ENCODE data around the gene PLCG1.

The PLCG1 gene

DNA sequence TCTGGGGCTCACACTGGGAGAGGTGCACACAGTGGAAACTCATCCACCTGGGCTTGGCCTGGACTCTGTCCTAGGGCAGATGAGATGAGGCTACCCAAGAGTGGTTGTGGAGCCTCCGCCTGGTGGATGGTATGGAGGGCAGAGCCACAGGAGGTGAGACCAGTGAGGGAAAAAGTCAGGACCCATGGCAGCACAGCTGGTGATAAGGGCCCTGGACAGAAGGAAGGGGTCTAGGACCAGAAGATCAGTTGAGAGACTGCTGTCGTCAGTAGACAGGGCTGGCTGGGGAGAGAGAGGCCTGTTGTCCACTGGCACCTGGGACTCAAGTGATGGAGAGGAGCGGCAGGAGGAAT, 29.8 kb downstream of the PLCG1 start:
- DNase-seq (ENCODE audit: low read depth), result no peak

DNA sequence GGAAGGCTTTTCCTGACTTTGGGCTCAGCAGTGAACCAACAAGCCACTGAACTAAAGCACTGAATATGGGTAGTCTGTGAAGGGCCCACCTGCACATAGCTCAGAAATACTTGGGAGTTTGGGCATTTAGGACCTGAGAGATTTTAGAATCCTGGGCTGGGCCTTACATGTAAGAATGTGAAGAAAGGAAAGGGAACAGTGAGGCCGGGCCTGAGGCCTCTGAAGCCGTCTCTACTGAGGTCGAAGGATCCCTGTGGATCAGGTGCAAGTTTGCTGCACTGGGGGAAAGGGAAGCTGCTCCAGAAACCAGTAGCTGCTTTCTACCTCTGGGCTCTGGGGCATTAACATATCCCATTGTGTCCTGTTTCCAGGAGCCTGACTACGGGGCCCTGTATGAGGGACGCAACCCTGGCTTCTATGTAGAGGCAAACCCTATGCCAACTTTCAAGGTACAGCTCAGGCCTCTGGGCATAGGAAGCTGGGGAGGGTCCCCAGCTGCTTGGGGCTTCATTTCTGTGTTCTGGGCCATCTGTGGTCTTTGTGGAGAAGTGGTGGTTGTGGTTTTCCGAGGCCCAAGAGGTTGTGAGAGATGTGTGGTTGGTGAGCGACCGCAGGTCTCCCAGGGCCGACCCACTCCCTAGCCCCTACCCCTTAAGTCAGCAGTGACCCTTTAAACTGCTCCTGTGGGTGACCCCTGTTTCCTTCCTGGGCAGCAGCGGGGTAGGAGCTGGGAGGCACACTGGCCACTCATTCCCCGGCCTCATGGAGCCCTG, 30.3 kb downstream of the PLCG1 start:
- DNase-seq (ENCODE audit: low read depth), result no peak

DNA sequence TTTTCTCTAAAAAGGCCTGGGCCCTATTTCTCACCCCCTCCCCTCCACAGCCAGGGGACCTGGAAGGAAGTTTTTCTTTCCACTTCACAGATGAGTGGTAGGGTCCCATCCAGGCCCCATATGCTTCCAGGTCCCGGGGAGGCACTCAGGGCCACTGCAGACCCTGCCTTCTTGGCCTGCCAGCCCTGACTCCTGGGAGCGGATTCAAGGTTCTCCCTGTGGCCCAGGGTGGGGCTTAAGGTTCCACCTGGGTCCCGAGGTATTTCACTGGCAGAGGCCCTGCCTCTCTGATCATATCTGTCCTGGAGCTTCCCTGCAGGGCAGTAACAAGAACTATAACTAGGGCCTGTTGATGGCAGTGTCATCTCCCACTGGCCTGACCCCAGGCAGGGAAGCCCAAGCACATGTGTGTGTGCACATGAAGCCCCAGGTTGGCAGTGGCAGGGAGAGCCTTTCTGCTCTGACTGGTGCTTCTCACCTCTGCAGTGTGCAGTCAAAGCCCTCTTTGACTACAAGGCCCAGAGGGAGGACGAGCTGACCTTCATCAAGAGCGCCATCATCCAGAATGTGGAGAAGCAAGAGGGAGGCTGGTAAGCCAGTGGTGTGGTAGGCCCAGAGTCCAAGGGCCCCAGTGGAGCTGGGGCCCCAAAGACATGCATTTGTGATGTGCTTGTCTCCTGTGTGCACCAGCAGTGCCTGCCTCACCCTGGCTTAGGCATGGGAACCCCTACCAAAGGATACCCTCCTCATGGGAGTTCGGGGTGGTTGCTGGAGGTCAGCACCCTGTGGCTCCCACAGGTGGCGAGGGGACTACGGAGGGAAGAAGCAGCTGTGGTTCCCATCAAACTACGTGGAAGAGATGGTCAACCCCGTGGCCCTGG, 31.2 kb downstream of the PLCG1 start:
- no peak for DNase-seq (ENCODE audit: low read depth)

DNA sequence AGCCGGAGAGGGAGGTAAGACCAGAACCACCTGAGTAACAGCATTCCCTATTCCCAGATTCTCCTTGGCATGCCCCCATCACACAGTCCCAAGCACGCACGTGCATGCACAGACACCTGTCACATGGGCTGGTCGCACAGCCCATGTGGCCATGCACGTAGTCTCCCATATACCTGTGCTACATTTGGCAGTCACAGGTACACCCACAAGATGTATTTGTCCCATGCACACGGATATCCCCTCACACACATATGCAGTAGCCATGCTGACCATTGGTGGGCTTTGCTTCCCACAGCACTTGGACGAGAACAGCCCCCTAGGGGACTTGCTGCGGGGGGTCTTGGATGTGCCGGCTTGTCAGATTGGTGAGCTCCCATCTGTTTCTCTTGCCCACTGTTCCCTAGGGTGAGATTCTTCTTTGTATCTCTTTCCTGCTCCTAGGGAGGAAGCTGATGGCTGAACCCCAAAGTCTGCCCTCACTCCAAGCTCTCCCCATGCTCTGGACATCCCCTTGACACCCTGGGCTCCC, 31.9 kb downstream of the PLCG1 start:
- no peak for DNase-seq (ENCODE audit: low read depth)

DNA sequence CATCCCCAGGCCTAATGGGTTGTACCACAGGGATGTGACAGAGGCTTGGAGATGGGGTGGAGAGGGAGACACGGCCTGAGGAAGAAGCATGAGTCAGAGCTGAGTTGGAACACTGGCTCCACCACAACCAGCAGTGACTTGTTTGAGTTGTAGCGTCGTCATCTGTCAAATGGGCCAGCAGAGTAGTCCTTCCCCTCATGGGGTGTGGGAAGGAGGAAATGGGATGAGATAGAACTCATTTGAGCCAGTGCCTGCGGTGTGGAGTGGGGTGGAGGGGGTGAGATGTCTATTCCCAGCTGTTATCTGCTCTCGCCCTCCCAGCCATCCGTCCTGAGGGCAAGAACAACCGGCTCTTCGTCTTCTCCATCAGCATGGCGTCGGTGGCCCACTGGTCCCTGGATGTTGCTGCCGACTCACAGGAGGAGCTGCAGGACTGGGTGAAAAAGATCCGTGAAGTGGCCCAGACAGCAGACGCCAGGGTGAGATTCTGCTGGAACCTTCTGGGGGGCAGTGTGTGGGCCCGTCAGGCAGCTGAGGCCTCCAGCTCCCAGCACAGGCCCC, 32.5 kb downstream of the PLCG1 start:
- peak; percentile 31 for DNase-seq (ENCODE audit: low read depth)

DNA sequence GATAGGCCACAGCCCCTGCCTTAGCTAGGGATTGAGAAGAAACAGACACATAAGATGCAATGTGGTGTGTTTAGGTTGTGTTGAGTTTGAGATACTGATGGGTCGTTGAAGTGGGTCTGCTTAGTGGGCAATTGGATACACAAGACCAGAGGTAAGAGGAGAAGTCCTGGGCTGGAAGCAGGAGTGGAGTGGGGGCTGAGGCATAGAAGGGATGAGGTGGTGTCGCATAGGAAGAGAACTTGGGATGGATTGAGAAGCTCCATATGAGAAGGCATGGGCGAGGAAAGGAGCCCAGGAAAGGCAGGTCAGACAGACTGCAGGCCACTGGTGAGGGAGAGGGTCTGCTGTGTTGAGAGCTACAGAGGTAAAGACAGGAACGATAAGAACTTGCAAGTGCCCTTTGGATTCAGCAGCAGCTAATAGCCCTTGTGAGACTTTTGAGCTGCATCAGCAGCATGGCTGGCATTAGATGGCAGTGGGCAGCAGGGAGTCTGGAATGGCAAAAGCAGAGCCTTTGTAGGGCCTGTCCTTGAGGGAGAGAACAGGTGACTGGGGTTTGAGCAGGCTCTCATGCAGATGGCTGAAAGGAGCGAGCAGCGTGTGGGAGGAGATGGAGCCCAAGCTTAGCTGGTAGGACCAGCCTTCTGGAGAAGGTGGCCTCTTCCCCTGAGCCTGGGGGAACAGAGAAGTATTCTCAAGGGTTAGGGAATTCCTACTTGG, 33.2 kb downstream of the PLCG1 start:
- DNase-seq (ENCODE audit: low read depth), result no peak

DNA sequence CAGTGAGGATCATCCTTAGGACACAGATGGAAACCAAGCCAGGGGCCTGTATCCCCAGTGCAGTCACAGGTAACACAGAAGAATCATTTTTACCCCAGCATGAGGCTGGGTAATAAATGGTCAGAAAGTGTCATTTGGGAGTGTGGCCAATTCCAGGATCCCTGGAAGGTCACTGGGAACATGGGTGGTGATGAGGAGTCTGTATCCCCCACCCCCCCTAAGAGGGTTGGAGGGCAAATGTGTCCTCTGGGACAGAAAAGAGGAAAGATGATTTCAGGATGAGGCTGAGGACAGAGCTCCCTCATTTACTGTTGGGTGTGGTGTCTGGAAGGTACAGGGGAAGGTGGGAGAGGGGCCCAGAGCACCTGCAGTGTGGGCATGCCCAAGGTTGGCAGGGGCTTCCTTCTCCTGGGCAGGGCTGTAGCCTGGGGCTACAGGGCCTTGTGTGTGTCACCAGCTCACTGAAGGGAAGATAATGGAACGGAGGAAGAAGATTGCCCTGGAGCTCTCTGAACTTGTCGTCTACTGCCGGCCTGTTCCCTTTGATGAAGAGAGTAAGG, 34.5 kb downstream of the PLCG1 start:
- DNase-seq (ENCODE audit: low read depth), result no peak

DNA sequence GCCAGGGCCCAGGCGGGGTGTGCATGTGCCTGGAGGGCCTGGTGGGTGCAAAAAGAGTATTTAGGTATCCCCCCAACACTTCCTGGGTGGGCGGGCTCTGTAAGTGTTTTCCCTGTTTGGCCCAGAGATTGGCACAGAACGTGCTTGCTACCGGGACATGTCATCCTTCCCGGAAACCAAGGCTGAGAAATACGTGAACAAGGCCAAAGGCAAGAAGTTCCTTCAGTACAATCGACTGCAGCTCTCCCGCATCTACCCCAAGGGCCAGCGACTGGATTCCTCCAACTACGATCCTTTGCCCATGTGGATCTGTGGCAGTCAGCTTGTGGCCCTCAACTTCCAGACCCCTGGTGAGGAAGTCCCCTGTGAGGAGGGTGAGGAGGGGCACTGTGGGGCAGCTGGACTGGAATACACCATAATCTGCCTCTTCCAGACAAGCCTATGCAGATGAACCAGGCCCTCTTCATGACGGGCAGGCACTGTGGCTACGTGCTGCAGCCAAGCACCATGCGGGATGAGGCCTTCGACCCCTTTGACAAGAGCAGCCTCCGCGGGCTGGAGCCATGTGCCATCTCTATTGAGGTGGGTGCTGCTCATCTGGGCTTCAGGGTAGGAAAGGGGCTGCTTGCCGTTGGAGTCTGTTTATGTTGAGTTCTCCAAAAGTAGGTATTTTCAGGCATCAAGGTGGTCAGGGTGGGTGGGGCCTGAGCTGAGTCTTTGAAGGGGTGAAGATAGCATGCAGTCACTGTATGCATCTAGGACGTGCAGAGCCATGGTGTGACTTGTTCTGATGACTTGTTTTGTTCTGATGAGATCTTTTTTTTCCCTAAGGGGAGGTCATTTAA, 35.2 kb downstream of the PLCG1 start:
- DNase-seq (ENCODE audit: low read depth), result no peak

DNA sequence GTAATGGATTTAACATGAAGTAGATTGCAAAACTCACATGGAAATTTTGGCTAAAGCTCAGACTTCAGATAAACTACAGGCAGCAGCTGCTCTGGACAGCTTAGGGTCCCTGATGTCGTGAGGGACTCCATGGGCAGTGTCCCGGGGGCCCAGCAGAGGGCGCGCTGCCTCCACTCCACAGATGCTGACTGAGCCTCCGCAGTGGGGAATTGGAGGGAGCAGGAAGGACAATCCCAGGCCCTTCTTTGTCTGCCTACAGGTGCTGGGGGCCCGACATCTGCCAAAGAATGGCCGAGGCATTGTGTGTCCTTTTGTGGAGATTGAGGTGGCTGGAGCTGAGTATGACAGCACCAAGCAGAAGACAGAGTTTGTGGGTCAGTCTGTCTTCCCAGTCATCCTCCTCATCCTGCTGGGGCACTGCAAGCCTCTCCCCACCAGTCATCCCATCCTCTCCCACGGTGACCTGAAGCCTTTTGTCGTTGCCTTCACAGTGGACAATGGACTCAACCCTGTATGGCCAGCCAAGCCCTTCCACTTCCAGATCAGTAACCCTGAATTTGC, 35.9 kb downstream of the PLCG1 start:
- no peak for DNase-seq (ENCODE audit: low read depth)

DNA sequence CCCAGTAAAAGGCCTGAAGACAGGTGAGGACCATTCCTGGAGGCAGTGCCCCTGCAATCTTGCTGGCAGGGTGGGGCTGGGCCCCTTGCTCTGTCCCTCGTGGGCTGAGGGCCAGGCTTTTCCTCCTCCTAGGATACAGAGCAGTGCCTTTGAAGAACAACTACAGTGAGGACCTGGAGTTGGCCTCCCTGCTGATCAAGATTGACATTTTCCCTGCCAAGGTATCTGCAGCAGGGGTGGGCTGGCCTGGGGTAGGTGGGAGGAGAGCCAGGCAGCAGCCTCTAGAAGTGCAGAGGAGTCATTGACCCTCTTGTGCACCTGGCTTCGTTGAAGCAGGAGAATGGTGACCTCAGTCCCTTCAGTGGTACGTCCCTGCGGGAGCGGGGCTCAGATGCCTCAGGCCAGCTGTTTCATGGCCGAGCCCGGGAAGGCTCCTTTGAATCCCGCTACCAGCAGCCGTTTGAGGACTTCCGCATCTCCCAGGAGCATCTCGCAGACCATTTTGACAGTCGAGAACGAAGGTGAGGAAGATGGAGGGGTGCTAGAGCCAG, 36.5 kb downstream of the PLCG1 start:
- DNase-seq (ENCODE audit: low read depth), result no peak

DNA sequence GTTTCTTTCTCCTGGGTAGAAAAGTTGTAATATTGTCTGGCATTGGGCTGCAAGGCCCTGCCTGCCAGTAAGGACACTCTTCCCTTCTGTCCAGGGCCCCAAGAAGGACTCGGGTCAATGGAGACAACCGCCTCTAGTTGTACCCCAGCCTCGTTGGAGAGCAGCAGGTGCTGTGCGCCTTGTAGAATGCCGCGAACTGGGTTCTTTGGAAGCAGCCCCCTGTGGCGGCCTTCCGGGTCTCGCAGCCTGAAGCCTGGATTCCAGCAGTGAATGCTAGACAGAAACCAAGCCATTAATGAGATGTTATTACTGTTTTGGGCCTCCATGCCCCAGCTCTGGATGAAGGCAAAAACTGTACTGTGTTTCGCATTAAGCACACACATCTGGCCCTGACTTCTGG, 37.0 kb downstream of the PLCG1 start:
- DNase-seq (ENCODE audit: low read depth), result no peak

DNA sequence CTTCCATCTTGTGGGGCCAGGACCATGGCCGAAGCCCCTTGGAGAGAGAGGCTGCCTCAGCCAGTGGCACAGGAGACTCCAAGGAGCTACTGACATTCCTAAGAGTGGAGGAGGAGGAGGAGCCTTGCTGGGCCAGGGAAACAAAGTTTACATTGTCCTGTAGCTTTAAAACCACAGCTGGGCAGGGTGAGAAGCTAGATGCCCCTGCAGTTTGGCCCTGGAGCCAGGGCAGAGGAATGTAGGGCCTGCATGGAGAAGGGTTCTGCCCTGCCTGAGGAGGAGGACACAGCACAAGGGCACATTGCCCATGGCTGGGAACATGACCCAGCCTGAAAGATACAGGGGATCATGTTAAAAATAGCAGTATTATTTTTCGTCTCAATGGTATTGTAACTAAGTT, 37.4 kb downstream of the PLCG1 start:
- no peak for DNase-seq (ENCODE audit: low read depth)

DNA sequence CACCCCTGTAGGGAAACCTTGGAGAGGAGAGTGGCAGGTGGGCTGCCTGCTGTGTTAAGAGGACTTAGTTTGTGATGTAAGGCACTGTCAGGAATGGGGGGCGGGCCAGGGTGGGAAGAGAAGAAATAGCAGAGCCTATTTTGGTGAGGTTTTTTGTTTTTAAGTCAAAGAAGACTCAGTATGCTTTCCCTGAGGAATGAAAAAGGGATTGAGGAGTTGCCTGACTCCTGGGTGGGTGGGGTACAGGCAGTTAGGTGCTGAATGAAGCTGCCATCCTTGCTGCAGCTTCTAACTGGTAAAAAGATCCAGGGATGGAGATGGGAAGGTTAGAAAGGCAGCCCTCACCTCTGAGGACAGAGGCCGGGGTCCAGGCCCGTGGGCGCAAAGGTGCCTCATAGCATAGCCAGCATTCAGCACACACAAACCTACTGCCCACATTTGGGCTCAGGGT, 37.9 kb downstream of the PLCG1 start:
- no peak for DNase-seq (ENCODE audit: low read depth)

DNA sequence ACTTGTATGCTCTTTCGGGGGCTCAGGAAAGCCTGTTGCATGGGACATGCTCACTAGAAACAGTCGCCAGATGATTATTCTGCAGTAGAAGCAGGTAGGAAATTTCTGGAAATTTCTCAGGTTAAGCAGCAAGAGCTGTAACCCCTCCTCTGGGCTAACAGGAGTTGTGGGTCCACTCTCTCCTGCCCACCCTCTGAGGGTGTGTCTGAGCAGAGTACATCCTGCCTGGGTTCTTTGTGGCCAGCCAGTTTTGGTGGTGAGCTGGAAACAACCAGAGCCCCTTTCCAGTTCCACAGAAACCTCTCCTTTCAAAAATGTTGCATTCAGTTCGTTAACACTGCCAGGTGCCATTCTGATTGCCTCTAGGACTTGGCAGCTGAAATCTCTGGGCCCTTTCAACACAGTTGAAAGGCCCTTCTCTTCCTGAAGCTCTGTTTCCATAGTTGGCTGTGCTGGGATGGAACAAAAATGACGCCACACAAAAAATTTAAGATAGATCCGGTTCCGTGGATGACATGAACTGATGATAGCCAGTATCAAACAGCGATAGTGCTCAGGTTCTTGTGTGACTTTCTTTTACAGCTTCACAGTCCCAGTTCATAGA, 38.5 kb downstream of the PLCG1 start:
- DNase-seq (ENCODE audit: low read depth), result no peak

DNA sequence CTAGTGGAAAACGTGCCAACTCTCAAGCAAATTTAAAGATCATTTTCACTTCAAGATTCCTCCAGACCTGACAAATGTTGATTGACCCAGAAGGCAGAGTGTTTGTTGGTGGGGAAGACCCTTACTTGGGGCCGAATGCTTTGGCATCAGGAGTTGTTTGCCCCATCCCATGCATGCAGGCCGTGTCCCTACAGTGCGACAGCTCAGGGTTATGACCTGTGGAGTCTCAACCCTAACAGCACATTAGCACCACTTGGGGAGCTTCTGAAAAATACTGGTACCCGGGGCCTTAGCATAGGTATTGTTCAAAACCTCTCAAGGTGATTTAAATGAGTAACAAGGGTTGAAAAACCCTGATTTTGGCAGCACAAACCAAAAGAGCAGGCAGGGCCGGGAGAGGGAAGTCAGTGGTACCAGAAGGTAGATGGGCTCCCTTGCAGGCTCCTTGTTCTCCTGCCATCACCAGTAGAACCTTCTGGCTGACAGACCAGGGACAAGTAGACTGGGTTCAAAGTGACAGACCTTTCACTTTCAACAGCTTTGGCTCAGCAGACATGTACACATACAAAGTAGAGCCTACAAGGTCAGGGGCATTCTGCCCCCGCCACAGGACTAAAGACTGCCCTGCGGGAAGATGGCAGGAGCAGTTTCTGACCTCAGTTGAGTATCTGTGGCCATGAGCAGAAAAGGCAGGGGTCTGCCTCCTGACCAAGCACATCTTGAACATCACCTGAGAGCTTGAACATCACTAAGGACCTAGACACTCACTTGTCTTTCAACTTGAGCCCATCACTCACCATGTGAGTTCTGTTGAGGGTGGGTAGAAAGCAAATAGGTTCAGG, 39.6 kb downstream of the PLCG1 start:
- DNase-seq (ENCODE audit: low read depth), result no peak

DNA sequence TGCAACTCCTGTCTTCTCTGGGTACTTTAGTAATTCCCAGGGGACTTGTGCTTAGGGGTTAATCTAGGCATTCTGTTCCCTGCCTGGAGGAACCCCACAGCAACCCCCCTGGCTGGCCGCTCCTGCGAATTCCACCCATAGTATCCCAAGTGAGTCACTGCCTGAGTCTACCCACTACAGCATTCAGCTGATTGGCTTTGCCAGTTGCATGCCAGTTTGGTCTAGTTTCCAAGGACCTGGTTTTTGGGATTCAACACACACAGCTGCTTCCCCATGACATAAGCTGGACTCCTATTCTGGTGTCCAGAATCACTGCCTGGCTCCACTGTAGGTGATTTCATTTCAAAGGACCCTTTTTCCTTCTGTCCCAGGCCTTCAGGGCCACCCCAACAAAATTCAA, 40.3 kb downstream of the PLCG1 start:
- peak; percentile 95 for DNase-seq (ENCODE audit: low read depth)

DNA sequence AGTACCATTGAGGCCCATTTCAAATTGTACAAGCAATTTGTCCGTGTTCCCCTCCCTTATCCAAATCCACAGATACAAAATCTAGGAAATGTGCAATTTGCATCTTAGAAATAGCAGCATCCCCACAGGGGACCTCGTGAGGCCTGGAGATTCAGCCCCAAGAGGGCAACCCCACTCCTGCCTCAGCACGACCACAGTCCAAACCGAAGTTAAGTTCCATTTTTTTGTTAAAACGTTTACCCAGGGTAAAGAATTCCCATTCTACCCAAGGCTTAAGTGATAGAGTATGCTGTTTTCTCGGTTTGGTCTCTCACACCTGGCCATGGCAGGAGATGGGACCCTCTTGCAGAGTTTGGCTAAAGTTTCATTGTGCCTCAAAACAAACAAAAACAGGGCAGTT, 41.2 kb downstream of the PLCG1 start:
- no peak for DNase-seq (ENCODE audit: low read depth)

DNA sequence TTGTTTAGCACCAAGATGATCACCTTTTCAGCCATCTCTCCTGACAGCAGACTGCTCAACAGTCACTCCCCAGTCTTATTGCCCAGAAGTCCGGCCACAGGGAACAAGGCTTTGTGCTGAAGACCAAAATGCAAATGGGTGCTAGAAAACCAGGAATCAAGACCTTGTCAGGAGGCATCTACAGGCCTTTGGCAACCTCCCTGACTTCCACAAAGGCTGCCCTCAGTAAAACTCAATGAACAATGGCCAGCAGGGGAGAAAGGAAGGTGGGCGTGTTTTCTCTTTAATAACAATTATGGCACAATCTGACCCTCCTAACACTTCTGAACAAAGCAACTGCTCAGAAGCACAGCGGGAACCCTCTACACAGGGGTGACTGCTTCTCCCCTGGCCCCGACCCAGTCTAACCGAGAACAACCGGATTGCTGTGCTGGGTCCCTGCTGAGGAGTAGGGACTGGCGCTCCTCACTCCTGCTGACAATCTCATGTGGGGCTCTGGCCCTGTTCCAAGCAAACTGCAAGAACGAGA, 41.6 kb downstream of the PLCG1 start:
- DNase-seq (ENCODE audit: low read depth), result no peak

DNA sequence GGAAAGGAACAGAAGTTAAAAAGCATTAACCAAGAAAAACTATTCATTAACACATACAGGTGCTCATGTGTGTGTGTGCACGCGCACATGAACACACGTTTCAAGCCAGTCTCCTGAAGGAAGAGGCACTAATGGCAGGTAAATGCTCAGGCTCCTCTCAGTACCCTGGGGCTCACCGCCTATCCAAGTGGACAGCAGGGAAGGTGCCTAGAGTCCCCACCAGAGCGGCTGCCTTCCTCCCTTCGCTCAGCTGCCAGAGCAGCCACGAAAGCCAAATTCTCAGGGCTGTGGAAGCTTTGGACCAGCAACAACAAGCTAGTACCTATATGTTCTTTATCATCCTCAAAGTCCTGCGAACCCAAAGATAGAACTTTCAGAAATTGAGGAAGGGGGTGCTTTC, 42.6 kb downstream of the PLCG1 start:
- no peak for DNase-seq (ENCODE audit: low read depth)
